Lung (tissue), 12 donors: ENCODE data around the gene FEM1B. TPM values are rescaled to one million over a fixed set of nuclear protein-coding genes. Genes with fewer than 3 reads are reported as not detected.

Source experiments
- ATAC-seq: fragments of 200-7000 bp; cut with Tn5 transposase; one replicate; pipeline ENCODE4 v1.9.1; 2020; ENCODE audit warnings: moderate number of reproducible peaks; ENCODE audit not compliant: insufficient read depth, low FRiP score
- DNase-seq, 3 donors: peaks; one replicate each; pipeline ENCODE4 v3.0.0-alpha.2; 2013 to 2017
- H3K27ac ChIP-seq, 2 donors: one replicate each; pipeline ENCODE4 v1.5.1; 2013; ENCODE audit warnings: mild to moderate bottlenecking in 2 of 2, moderate library complexity in 2 of 2, control low read depth in 1 of 2, inconsistent platforms in 1 of 2, low read depth in 1 of 2, low read length in 1 of 2
- H3K27me3 ChIP-seq, 3 donors: one replicate each; pipeline ENCODE4 v1.5.1; 2013; ENCODE audit warnings: low read length in 2 of 3; ENCODE audit not compliant: control insufficient read depth in 3 of 3, insufficient read depth in 3 of 3
- H3K36me3 ChIP-seq, 4 donors: one replicate each; pipeline ENCODE4 v1.5.1; 2013; ENCODE audit warnings: low read length in 4 of 4, mild to moderate bottlenecking in 1 of 4, moderate library complexity in 1 of 4; ENCODE audit not compliant: control insufficient read depth in 4 of 4, insufficient read depth in 4 of 4
- H3K4me1 ChIP-seq, 5 donors: one replicate each; pipeline ENCODE4 v1.5.1; 2013; ENCODE audit warnings: low read length in 5 of 5, mild to moderate bottlenecking in 2 of 5, moderate library complexity in 1 of 5; ENCODE audit not compliant: control insufficient read depth in 5 of 5, insufficient read depth in 5 of 5
- H3K4me3 ChIP-seq: one replicate; pipeline ENCODE4 v1.5.1; 2013; ENCODE audit warnings: mild to moderate bottlenecking, control low read depth, moderate library complexity
- H3K9ac ChIP-seq, 2 donors: one replicate each; pipeline ENCODE4 v1.5.1; 2013; ENCODE audit warnings: low read length in 2 of 2, control low read depth in 1 of 2; ENCODE audit not compliant: insufficient read depth in 1 of 2
- H3K9me3 ChIP-seq, 4 donors: one replicate each; pipeline ENCODE4 v1.5.1; 2013; ENCODE audit warnings: low read length in 3 of 4, mild to moderate bottlenecking in 1 of 4, moderate library complexity in 1 of 4; ENCODE audit not compliant: control insufficient read depth in 4 of 4, insufficient read depth in 3 of 4
- WGBS, 2 donors: extraction: QIAGEN DNeasy Blood & Tissue Kit; methylation state at CpG; one replicate each; pipeline ENCODE4 v1.1.7; 2013; 5-methylcytosine and 5-hydroxymethylcytosine counted together
- polyA plus RNA-seq, 2 donors: library from polyadenylated mRNA; stranded (reverse); fragments of 200-250 nt; gene quantifications; one replicate each; pipeline ENCODE4 v1.2.1, GENCODE V29; 2013
- total RNA-seq, 2 donors: library from RNA; depleted of rRNA in 1 of 2; stranded (reverse); fragments of >200 nt in 1 of 2; gene quantifications; one replicate each; pipeline ENCODE4 v1.2.1, GENCODE V29; 2014 to 2021
- TF ChIP-seq, protein P1 (sequence below): IDR thresholded peaks from 2 replicates; pipeline ENCODE4 v1.5.1; 2012; ENCODE audit warnings: mild to moderate bottlenecking; ENCODE audit errors: control extremely low read depth, extremely low read depth
- donor health status: control.
- donor health status: control.
- donor health status: Bipolar disorder and iron deficiency.
- donor health status: healthy.
- donor health status: DM: yes; HTN: yes; CAD: no.

The FEM1B gene
- total and polyA plus RNA-seq, 4 donors = 8.1 to 57.7 (median 30.5) TPM

DNA sequence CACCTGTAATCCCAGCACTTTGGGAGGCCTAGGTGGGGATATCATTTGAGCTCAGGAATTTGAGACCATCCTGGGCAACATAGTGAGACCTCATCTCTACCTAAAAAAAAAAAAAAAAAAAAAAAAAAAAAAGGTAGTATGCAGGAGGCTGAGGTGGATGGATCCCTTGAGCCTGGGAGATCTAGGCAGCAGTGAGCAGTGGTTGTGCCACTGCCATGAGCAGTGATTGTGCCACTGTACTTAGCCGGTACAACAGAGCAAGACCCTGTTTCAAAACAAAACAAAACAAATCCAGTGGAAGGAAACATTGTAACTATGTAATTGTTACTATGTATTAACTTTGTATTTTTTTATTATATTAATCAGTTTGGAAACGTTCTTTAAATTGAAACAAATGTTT lies 5.9 kb downstream of the FEM1B start:
- H3K4me3 ChIP-seq = no peak overlapping the region
- DNase-seq (no peak), ATAC-seq (no peak)
- peaks cover 0 to 16% (median 8%) of the 10 kb centered on the region in 4 donors for H3K36me3 ChIP-seq
- H3K4me1 ChIP-seq = peaks cover 7 to 32% (median 13%) of the 10 kb centered on the region in 5 donors
- H3K9me3 ChIP-seq = no peaks in the 10 kb centered on the region
- 75 to 85% methylated on average over 2 of the region's 2 CpGs for WGBS, 2 donors
- TF ChIP-seq, protein P1, sequence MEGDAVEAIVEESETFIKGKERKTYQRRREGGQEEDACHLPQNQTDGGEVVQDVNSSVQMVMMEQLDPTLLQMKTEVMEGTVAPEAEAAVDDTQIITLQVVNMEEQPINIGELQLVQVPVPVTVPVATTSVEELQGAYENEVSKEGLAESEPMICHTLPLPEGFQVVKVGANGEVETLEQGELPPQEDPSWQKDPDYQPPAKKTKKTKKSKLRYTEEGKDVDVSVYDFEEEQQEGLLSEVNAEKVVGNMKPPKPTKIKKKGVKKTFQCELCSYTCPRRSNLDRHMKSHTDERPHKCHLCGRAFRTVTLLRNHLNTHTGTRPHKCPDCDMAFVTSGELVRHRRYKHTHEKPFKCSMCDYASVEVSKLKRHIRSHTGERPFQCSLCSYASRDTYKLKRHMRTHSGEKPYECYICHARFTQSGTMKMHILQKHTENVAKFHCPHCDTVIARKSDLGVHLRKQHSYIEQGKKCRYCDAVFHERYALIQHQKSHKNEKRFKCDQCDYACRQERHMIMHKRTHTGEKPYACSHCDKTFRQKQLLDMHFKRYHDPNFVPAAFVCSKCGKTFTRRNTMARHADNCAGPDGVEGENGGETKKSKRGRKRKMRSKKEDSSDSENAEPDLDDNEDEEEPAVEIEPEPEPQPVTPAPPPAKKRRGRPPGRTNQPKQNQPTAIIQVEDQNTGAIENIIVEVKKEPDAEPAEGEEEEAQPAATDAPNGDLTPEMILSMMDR = no peak
- H3K27me3 ChIP-seq = no peaks in the 10 kb centered on the region
- H3K27ac ChIP-seq = no peak overlapping the region
- H3K9ac ChIP-seq = no peak overlapping the region

DNA sequence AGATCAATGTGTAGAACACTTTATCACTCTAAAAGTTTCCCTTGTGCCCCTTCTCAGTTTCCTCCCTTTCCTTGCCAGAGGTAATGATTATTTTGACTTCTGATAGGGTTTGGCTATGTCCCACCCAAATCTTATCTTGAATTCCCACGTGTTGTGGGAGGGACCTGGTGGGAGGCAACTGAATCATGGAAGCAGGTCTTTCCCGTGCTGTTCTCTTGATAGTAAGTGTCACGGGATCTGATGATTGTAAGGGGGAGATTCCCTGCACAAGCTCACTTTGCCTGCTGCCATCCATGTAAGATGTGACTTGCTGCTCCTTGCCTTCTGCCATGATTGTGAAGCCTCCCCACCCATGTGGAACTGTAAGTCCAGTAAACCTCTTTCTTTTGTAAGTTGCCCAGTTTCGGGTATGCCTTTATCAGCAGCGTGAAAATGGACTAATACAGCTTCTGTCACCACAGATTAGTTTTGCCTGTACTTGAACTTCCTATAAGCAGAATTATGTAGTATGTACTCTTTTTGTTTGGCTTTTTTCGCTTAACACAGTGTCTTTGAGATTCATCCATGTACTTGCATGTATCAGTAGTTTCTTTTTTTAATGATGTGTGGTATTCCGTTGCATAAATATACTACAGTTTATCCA lies 7.2 kb downstream of the FEM1B start:
- 85 to 88% methylated on average over 7 of the region's 7 CpGs for WGBS, 2 donors
- no peak overlapping the region for H3K9ac ChIP-seq
- no peak overlapping the region for H3K27ac ChIP-seq
- peaks cover 0 to 16% (median 11%) of the 10 kb centered on the region in 4 donors for H3K36me3 ChIP-seq
- no peaks in the 10 kb centered on the region for H3K27me3 ChIP-seq
- peaks cover 0 to under 1% (median 0%) of the 10 kb centered on the region in 4 donors for H3K9me3 ChIP-seq
- TF ChIP-seq, protein P1 = no peak
- ATAC-seq (no peak), DNase-seq (no peak)
- peaks cover 7 to 23% (median 15%) of the 10 kb centered on the region in 5 donors for H3K4me1 ChIP-seq
- H3K4me3 ChIP-seq = no peak overlapping the region

DNA sequence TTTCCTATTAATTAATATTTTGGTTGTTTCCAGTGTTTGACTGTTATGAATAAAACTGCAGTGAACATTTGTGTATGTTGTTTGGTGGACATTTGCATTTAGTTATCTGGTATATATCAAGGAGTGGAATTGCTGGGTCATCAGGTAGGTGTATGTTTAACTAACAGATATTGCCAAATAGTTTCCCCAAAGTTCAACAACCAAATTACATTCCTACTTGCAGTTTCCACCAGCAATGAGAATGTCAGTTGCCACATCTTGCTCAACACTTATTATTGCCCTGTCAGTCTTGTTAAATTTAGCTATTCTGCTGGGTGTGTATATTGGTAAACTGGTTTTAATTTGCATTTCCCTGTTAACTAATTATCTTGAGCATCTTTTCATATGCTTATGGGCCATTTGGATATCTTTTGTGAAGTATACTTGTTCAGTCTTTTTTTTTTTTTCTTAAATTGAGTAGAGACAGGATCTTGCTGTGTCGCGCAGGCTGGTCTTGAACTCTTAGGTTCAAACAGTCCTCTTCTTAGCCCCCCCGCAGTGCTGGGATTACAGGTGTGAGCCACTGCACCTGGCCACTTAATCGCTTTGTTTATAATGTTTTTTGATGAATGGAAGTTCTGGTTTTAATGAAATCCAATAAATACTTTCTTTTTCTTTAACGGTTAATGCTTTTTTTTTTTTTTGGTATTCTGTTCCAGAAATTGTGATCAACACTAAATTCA lies 7.9 kb downstream of the FEM1B start:
- 81 to 88% methylated on average over 5 of the region's 5 CpGs for WGBS, 2 donors
- Histone ChIP-seq H3K9ac (no peak overlapping the region), H3K9me3 (peaks cover 0 to 2% (median 0%) of the 10 kb centered on the region in 4 donors), H3K36me3 (peaks cover 5 to 20% (median 13%) of the 10 kb centered on the region in 4 donors), H3K27me3 (no peaks in the 10 kb centered on the region), H3K27ac (no peak overlapping the region), H3K4me3 (no peak overlapping the region), H3K4me1 (peaks cover 7 to 16% (median 11%) of the 10 kb centered on the region in 5 donors)
- TF ChIP-seq, protein P1 = no peak
- no peak for DNase-seq
- peak; percentile 47 for ATAC-seq
